Bone marrow (tissue), 2 donors: Measurements from ENCODE around the gene APOBEC2.
"Not testable (repeated sequence)": the region's sequence is repeated elsewhere in the genome, so short reads cannot be mapped to it uniquely, and the experiment has no call there.

ENCODE experiments used
- DNase-seq, 2 donors: peaks; one replicate each; lab custom pipeline; 2025; lab: John Stamatoyannopoulos, UW

The APOBEC2 gene

GRCh38 chr6:41053041-41053440, at the start of gene APOBEC2:
Gene APOBEC2, plus strand, starts transcription at chr6:41053202. Its CDS starts 146 bp downstream, at chr6:41053348.
- no peak for DNase-seq

GRCh38 chr6:41006217-41006616, 46.8 kb upstream of the APOBEC2 start:
- DNase-seq = peak; percentile 15 to 62

- DNase-seq = not testable (repeated sequence)
Observed at GRCh38 chr6:41006980-41007379, 46.0 kb upstream of the APOBEC2 start.

- DNase-seq = no peak
Observed at GRCh38 chr6:41008011-41008410, 45.0 kb upstream of the APOBEC2 start.

- DNase-seq = no peak
Observed at GRCh38 chr6:41009669-41010068, 43.3 kb upstream of the APOBEC2 start.

GRCh38 chr6:41011673-41012072, 41.3 kb upstream of the APOBEC2 start:
- DNase-seq = no peak

- DNase-seq = no peak
Observed at GRCh38 chr6:41013466-41014153, 39.4 kb upstream of the APOBEC2 start.

GRCh38 chr6:41014780-41015179, 38.2 kb upstream of the APOBEC2 start:
- DNase-seq = no peak

- not testable (repeated sequence) for DNase-seq
Observed at GRCh38 chr6:41015860-41016259, 37.1 kb upstream of the APOBEC2 start.

GRCh38 chr6:41017663-41018062, 35.3 kb upstream of the APOBEC2 start:
- no peak for DNase-seq

- DNase-seq = no peak
Observed at GRCh38 chr6:41021832-41022231, 31.2 kb upstream of the APOBEC2 start.

GRCh38 chr6:41022294-41022693, 30.7 kb upstream of the APOBEC2 start:
- DNase-seq = no peak

- no peak for DNase-seq
Observed at GRCh38 chr6:41023114-41023513, 29.9 kb upstream of the APOBEC2 start.

- no peak for DNase-seq
Observed at GRCh38 chr6:41025966-41026530, 27.0 kb upstream of the APOBEC2 start.

GRCh38 chr6:41027241-41027640, 25.8 kb upstream of the APOBEC2 start:
- no peak for DNase-seq

GRCh38 chr6:41027799-41028560, 25.0 kb upstream of the APOBEC2 start:
- peak; percentile 74 to 87 for DNase-seq

GRCh38 chr6:41028561-41029412, 24.2 kb upstream of the APOBEC2 start:
- DNase-seq = peak in 1 of 2 donors; percentile 61

- no peak for DNase-seq
Observed at GRCh38 chr6:41032830-41033229, 20.2 kb upstream of the APOBEC2 start.

- no peak for DNase-seq
Observed at GRCh38 chr6:41033776-41034175, 19.2 kb upstream of the APOBEC2 start.

GRCh38 chr6:41036186-41036585, 16.8 kb upstream of the APOBEC2 start:
- no peak for DNase-seq

GRCh38 chr6:41036601-41037000, 16.4 kb upstream of the APOBEC2 start:
- no peak for DNase-seq
